HG02610 (cell line): ENCODE data around the gene DAP.
"Not testable (repeated sequence)": the region's sequence is repeated elsewhere in the genome, so short reads cannot be mapped to it uniquely, and the experiment has no call there.

Experiments used
- ATAC-seq: cut with Tn5 transposase; IDR thresholded peaks from one replicate; pipeline ENCODE4 v1.9.1; 2021; ENCODE audit warnings: mild to moderate bottlenecking, moderate library complexity; ENCODE audit not compliant: unreplicated experiment

Gene DAP

GRCh38 chr5:10658265-10658664 is 102.8 kb downstream of the DAP start:
- ATAC-seq: no peak

GRCh38 chr5:10655972-10656830 is 104.8 kb downstream of the DAP start:
- no peak for ATAC-seq

- ATAC-seq: peak; percentile 73
Measured at GRCh38 chr5:10655161-10655971, 105.7 kb downstream of the DAP start.

- ATAC-seq: no peak
Measured at GRCh38 chr5:10654566-10654965, 106.5 kb downstream of the DAP start.

- ATAC-seq: no peak
Measured at GRCh38 chr5:10653751-10654400, 107.2 kb downstream of the DAP start.

GRCh38 chr5:10653043-10653442 is 108.0 kb downstream of the DAP start:
- no peak for ATAC-seq

GRCh38 chr5:10652606-10653005 is 108.4 kb downstream of the DAP start:
- no peak for ATAC-seq

GRCh38 chr5:10652151-10652550 is 108.9 kb downstream of the DAP start:
- no peak for ATAC-seq

- no peak for ATAC-seq
Measured at GRCh38 chr5:10649666-10650380, 111.2 kb downstream of the DAP start.

GRCh38 chr5:10648806-10649665 is 112.0 kb downstream of the DAP start:
- no peak for ATAC-seq

GRCh38 chr5:10647640-10648039 is 113.4 kb downstream of the DAP start:
- ATAC-seq: no peak

GRCh38 chr5:10645671-10646070 is 115.4 kb downstream of the DAP start:
- no peak for ATAC-seq

GRCh38 chr5:10645146-10645545 is 115.9 kb downstream of the DAP start:
- ATAC-seq: peak; percentile 56

- ATAC-seq: no peak
Measured at GRCh38 chr5:10644192-10644591, 116.8 kb downstream of the DAP start.

GRCh38 chr5:10642367-10642766 is 118.7 kb downstream of the DAP start:
- ATAC-seq: no peak

GRCh38 chr5:10639846-10640368 is 121.1 kb downstream of the DAP start:
- no peak for ATAC-seq

GRCh38 chr5:10638723-10639122 is 122.3 kb downstream of the DAP start:
- not testable (repeated sequence) for ATAC-seq

GRCh38 chr5:10637944-10638343 is 123.1 kb downstream of the DAP start:
- no peak for ATAC-seq

- no peak for ATAC-seq
Measured at GRCh38 chr5:10636363-10637142, 124.5 kb downstream of the DAP start.
